NCI-H748 (cell line): Measurements from ENCODE around the gene RHBDD3.
"Not testable (repeated sequence)": the region's sequence is repeated elsewhere in the genome, so short reads cannot be mapped to it uniquely, and the experiment has no call there.

Source experiments
- DNase-seq: peaks from one replicate; lab custom pipeline; 2025; ENCODE audit not compliant: unreplicated experiment; lab: John Stamatoyannopoulos, UW

RHBDD3 gene

DNA sequence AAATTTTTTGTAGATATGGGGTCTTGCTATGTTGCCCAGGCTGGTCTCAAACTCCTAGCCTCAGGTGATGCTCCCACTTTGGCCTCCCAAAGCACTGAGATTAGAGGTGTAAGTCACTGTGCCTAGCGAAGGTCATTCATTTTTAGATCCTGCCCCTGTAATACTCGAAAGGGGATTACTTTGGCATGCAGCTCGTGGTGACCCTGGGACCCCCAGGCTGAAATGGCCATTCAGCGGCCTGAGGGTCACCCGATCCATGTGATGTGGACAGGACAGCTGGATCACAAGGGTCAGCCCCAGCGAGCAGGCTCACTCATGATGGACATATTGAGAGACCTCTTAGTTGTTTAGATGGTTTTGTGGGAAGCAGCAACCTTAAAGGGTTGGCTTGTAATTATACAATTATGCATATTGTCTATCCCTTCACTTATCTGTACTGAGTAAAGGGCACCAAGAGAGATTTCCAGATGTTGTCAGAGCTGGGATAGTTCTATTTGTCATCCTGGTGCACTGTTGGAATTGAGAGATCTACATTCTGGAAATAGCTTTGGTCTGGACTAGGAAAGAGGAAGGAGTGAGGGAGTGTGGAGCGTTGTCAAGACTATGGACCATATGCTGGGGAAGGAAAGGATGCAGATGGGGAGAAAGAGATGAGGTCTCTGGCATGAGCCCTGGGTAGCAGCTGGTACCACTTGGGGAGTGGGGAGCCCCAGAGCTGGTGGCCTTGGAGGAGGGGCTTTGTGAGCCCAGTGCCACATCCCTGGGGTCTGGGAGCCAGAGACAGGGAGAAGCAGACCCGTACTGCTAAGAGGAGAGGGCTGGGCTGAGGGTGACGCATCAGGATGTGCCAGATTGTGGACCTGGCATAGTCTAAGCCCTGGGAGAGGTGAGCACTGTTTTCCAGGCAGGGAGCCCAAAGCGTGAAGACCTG lies 15.5 kb downstream of the RHBDD3 start:
- DNase-seq: no peak

DNA sequence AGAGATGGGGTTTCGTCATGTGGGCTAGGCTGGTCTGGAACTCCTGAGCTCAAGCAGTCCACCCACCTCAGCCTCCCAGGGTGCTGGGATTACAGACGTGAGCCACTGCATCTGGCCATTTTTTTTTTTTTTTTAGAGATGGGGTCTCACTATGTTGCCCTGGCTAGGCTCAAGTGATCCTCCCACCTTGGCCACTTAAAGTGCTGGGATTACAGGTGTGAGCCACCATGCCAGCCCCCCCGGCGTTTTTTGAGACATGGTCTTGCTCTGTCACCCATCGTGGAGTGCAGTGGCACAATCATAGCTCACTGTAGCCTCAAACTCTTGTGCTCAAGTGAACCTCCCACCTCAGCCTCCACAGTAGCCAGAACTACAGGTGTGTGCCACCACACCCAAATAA lies 16.5 kb downstream of the RHBDD3 start:
- DNase-seq: no peak

DNA sequence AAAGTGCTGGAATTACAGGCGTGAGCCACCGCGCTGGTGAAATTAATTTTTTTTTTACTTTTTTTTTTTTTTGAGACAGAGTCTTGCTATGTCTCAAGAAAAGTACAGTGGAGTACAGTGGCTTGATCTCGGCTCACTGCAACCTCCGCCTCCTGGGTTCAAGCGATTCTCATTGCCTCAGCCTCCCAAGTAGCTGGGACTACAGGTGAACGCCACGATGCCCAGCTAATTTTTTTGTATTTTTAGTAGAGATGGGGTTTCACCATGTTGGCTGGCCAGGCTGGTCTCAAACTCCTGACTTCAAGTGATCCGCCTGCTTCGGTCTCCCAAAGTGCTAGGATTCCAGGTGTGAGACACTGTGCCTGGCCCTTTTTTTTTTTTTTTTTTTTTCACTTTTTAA lies 19.9 kb downstream of the RHBDD3 start:
- not testable (repeated sequence) for DNase-seq

DNA sequence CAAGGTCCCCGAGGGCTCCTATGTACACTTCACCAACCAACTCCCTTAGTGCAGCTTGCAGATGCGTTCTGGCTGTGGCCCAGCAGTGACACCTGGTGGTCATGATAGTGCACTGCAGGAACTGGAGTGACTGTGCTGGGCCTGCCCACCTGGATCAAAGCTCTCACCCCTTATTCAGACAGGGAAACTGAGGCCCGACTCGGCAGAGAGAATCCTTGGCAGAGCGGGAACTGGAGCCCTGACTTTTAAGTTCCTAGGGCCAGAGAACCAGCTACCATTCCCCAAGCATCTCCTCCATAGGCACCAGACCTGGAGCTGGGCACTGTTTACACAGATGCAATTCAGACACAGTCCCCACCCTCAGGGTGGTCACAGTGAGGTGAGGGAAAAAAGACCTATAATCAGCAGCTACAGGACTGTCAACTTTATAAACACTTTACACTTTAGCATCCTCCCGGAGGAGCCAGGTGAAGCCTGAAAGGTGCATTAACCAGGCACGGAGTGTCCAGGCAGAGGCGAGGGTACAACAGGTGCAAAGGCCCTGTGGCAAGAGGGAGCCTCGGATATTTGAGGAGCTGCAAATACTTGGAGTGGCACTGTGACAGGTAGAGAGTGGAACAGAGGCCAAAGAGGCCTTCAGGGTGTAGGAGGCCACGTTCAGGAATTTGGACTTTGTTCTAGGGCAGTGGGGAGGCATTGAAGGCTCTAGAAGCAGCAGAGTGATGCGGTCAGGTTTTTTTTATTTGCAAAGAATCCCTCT lies 22.0 kb downstream of the RHBDD3 start:
- DNase-seq: peak; percentile 36

DNA sequence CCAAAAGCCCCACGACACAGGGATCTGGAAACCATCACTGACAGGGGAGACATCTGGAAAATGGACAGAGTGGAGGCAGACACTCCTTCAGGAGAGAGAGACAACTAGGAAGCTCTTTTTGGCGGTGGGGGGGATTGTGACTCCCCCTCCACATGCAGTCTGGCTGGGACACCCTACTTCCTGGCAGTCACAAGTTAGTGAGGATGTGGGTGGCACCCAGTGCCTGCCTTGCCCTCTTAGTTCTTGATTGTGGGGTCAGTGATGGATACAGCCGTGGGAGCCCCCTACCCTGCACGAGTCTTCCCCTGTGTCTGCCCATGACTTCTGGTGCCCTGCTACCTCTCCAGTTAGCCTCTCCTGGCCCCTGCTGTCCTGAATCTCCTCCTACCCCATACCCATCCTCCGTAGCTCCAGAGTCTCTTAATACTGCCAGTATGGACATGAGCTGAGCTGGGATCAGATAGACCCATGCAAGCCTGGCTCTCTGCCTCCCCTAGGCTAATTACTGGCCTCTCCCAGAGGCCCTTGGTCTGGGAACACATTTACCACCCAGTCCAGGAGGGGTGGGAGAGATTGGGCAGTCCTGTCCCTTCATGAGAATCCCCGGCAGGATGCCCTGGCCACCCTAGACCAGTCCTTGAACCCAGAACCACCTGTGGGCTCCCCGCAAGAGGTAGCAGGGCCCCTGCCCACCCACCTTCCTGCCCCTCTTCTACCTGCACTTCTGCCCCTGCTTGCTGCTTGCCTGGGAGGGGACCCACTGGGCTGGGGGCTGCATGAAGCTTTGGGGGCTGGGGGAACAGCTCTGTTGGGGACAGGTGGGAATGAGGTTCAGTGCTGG lies 22.8 kb downstream of the RHBDD3 start:
- DNase-seq: no peak

DNA sequence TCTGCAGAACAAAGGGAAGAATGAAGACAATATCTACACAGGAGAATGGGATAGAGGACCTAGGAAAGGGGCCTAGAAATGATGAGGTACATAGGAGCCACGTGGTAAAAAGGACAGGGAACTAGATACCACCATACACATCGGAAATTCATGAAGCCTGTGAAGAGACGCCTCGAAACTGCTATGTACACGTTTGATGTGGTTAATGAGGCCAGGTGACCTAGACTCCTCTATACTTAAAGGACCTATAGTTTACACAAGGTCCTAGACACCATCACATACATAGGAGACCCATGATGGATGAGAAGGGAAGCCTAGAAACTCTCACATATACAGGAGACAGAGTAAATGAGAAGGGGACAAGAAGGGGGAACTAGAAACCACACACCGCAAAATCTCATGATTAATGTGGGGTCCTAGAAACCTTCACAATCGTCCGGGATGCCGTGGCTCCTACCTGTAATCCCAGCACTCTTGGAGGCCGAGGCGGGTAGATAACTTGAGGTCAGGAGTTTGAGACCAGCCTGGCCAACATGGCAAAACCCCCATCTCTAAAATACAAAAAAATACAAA lies 23.8 kb downstream of the RHBDD3 start:
- DNase-seq: no peak

DNA sequence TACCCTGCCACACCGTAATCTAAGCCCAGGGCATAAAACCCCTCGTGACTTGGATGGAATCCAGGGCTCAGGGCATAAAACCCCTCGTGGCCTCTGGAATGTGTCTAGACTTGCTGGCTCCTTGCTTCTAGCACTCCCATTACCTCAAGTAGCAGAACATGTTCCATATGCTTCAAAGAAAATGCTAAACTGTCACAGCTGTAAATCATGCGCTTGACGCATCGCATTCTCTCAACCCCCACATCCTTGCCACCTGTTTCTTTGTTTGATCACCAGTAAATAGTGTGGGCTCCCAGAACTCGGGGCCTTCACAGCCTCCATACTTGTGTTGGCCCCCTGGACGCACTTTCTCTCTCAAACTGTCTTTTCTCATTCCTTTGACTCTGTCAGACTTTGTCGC lies 27.3 kb downstream of the RHBDD3 start:
- DNase-seq: not testable (repeated sequence)

DNA sequence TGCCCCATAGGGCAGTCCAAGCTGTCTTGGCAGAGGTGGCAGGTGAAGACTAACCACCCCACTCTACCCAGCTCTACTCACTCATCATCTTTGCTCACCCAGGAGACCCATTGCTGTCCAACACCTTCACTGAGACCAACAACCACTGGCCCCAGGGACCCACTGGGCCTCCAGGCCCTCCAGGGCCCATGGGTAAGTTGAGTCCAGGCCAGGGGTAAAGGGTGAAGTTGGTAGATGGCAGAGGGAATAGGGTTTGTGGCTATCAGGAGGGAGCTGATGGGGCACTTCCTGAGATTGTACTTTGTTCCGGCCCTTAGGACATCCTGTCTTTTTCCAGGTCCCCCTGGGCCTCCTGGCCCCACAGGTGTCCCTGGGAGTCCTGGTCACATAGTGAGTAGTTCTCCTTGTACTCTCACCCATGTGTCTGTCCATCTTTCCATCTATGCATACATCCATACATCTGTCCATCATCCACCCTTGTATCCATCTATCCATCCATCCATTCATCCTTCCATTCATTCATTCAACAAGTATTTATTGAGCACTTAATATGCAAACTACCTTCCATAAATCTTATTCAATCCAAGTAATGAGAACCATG lies 34.4 kb downstream of the RHBDD3 start:
- no peak for DNase-seq

DNA sequence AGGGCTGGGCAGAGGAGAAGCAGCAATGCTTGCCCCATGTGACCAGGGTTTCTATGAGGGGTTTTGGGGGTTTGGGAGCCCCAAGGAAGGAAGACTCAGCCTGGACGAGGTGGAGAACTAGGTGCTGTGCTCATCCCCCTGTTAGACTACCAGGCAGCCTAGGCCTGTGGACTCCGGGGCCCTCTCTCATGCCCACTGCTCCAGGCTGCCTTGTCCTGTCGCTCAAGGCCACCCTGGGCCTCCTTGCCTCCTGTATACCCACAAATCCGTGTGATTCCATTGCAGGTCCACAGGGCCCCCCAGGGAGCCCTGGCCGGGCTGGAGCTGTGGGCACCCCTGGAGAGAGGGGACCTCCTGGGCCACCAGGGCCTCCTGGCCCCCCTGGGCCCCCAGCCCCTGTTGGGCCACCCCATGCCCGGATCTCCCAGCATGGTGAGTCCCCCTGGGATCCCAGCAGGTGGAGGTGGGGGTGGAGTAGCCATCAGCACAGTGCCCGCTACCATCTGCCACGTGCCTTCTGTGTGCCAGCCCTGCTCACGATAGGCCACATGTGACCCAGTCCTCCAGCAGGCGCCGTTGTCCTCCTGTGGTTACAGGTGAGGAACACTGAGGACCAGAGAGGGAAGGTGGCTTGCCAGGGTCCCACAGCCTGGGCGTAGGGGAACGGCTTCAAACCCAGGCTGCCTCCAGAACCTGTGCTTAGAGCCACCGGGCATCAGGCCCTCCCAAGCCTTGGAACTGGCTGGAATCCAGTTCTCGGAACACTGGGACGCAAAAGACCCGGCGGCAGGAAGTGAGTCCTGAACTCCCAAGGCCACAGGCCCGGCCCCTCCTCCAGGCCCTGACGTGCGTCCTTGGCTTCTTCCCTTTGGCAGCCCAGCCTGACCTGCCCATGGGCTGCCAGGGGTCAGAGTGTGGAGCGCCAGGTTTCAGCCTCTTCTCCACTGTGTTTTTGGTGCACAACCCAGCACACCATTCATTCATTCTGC lies 35.5 kb downstream of the RHBDD3 start:
- DNase-seq: no peak

DNA sequence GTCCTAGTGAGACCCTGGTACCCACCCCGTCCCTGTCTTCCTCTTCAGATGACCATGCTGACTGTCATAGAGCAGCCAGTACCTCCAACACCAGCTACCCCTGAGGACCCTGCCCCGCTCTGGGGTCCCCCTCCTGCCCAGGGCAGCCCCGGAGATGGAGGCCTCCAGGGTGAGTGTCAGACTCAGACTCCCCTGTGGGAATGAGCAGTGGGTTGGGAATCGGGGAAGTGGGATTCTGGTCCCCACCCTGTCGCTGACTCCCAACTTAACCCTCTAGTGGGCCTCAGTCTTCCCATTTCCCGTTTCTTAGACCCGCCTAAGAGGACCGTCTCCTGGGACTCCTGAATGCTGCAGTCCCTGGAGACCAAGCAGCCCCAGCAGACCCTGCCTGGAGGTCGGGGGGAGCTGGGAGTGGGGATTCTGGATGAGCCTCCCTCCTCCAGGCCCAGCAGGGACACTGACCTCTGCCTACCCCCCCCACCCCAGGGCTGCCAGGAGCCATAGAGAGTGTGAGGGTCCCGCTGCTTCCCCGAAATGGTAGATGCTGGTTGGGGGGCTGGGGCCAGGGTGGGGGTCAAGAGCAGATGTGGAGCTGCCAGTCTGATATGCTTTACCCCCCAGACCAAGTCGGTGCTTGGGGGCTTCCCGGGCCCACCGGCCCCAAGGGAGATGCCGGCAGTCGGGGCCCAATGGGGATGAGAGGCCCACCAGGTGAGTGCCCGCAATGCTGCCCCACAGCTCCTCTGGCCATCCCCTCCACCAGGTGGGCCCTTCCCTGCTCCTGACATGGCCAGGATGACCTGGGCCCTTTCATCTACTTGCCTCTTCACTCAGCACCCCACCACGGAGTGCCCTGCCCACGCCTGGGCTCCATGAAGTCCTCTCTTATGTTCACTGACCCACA lies 36.6 kb downstream of the RHBDD3 start:
- DNase-seq: no peak

DNA sequence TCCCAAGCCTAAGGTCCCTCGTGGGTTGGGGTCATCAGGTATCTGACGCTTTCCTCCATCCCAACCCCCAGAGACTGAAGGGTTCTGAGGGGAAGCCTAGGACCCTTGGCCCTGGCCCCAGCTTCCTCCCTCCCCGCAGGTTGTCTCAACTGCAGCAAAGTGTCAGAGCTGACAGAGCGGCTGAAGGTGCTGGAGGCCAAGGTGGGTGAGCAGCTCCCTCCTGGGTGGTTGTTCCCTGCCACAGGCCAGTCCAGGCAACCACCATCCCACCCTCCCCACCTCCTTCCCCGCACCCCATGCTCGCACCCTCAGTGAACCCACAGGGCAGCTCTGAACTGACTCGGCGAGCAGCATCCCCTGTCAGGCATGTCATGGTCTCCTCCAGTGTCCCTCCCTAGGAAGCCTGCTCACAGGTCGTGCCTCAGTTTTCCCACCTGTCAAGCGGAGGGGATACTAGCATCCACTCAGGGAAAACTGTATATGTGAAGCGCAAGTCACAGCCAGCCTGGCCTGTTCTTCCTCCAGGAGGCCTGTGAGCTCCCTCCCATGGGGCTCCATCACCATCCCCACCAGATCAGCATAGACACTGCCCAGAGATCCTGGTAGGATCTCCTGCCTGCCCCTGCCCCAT lies 41.3 kb downstream of the RHBDD3 start:
- no peak for DNase-seq

DNA sequence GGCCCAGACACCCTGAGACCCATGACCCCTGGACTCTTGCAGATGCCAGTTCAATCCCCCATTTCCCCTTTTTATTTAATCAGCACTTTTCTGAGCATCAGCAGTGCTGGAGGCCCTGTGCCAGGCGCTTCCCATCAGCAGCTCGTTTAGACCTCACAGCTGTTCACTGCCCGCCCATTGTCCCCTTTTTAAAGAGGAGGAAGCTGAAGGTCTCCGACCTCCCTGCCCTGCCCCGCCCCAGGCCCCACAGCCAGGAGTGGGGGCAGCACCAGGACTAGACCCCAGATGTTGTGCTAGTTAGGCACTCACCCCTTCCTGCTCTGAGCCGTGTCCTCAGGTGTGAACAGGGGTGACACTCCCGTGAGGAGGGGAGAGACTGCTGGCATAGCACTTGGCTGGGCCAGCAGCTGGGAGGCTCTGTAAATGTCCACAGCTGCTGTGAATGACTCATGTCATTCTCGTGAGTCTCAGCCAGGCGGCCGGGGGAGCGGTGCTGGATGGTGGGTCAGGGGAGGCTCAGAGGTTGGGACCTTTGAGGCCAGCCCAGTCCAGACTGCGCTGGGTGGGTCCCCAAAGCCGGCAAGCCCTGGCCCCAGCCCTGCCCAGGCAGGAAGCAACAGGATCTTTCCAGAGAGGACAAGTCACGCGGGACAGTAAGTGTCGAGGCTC lies 42.2 kb downstream of the RHBDD3 start:
- no peak for DNase-seq

DNA sequence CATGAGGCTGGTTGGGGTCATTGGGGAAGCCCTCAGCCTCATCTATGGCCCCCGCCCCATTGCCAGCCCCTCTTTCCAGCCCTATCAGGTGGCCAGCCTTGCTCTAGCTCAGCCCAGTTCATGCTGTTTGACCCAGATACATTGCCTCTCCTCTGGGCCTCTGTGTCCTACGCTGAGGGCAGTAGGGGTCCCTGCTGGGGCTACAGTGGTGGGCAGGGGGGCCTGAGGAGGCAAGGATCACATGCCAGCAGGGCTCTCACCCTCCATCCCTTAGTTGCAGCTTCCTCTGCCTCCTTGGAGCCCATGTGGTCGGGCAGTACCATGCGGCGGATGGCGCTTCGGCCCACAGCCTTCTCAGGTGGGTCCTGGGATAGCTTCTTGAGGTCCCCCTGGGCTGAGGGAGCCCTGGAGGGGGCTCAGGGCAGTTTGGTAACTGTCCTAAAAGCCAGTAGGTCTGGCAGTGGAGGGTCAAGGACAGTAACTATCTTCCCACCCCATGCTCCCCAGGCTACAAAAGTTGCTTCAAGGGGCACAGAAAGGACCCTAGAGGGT lies 42.8 kb downstream of the RHBDD3 start:
- DNase-seq: no peak

DNA sequence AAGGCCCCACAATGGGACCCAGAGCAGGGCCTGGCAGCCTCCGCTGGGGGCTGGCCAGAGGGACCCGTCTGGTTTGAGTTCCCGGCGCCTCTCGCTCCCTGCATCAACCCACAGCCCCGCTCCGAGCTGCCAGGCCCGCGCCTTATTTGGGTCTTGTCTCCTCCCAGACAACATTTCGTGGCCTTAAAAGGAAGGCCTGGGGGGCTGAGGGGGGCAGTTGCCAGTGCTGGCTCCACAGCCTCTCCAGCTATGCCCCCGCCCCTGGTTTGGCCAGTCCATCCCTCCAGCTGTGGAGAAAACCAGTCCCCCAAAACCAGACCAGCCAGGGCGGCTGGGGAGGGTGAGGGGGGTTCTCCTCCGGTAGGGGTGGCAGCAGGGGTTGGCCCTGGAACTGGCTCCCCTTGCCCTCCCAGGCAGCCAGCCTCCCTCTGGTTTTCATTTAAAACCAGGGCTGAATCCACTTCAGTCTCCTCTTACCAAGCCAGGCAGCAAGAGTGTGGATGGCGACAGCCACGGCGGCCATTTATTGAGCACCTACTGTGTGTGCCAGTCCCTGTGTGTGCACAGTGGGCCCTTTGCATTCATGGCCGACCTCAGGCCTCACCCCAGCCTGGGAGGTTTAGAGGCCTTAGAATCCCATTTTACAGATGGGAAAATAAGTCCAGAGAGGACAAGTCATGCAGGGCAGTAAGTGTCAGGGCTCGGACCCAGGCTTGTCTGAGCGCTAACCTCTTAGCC lies 43.5 kb downstream of the RHBDD3 start:
- DNase-seq: no peak

DNA sequence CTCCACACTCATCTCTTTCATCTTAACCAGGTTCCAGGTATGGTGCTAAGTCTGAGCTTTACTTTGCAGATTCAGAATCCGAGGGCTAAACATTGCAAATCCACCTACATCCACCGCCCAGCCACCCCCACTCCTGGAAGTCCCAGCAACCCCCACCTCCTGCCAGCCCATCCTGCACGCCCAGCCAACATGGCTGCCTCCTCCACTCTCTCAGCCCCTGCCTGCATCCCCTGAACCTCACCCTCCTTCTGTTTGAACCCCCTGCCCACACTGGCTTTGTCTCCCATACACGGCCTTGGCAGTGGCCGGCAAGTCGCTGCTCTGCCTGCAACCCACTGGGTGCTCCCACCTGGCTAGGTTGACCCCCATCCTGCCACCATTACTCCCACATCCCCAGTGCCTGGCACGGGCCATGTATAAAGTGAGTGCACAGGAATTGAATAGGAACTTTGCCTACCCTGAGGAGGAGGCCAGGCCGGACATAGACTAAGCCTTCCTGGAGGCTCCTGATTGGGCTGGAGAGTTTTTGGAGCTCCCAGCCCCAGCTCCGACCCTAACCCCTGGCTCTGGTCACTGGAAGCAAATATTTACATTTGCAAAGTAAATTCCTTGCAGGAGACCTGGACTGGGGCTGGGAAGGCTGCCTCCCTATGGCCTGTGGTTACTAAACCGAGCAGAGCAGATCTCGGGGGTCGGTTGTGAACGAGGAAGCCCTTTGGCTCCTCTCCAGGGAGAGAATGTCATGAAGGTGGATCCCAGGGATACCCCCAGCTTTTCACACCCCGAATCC lies 47.7 kb downstream of the RHBDD3 start:
- DNase-seq: no peak

DNA sequence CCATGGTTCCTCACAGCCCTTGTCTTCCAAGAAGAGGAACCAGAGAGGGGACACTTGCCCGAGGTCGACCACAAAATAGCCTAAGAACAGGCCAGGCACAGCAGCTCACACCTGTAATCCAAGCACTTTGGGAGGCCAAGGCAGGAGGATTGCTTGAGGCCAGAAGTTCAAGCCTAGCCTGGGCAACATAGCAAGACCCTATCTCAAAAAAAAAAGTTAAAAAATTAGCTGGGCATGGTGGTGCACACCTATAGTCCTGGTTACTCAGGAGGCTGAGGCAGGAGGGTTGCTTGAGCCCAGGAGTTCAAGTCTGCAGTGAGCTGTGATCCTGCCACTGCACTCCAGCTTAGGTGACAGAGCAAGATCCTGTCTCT lies 48.4 kb downstream of the RHBDD3 start:
- not testable (repeated sequence) for DNase-seq
